HG03442 (cell line): Measurements from ENCODE around the gene ALKBH4.
"Not testable (repeated sequence)": the region's sequence is repeated elsewhere in the genome, so short reads cannot be mapped to it uniquely, and the experiment has no call there.

ENCODE experiments used
- ATAC-seq: cut with Tn5 transposase; IDR thresholded peaks from one replicate; pipeline ENCODE4 v1.9.1; 2021; ENCODE audit warnings: mild to moderate bottlenecking, moderate library complexity; ENCODE audit not compliant: unreplicated experiment

ALKBH4 gene, protein sequence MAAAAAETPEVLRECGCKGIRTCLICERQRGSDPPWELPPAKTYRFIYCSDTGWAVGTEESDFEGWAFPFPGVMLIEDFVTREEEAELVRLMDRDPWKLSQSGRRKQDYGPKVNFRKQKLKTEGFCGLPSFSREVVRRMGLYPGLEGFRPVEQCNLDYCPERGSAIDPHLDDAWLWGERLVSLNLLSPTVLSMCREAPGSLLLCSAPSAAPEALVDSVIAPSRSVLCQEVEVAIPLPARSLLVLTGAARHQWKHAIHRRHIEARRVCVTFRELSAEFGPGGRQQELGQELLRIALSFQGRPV

DNA sequence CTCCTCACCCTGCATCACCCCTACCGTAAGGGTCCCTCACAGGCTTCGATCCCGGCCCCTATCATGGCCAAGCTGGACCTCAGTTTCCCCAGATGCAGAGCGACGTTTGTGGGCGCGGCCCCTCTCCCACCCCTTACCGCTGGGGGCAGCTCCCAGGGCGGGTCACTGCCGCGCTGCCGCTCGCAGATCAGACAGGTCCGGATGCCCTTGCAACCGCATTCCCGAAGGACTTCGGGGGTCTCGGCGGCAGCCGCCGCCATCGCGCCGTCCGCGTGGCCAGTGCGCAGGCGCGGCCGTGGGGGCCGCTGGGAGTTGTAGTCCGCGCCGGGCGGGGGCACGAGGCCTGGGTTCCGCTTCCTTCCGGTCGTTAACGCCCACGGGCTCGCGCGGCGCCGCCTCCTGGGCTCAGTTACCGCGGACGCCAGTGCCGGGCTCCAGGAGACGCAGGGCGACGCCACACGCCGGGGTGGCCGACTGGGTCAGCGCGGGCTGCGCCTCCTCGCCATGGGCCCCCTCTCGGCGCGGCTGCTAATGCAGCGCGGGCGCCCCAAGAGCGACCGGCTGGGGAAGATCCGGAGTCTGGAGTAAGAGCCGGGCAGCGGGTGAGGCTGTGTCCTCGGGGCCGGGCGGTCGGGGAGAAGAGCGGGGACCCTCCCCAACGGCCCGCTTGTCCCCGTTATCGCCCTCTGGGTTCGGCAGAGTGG, at the start of gene ALKBH4, which contains the start of gene LRWD1:
Gene ALKBH4, minus strand, starts transcription at position 287 of the 704 bp plus-strand sequence. Its CDS starts 27 bp downstream, at position 260.
Gene LRWD1, plus strand, starts transcription at position 408 of the 704 bp plus-strand sequence. Its CDS starts 97 bp downstream, at position 505.
- ATAC-seq: peak; percentile 92

DNA sequence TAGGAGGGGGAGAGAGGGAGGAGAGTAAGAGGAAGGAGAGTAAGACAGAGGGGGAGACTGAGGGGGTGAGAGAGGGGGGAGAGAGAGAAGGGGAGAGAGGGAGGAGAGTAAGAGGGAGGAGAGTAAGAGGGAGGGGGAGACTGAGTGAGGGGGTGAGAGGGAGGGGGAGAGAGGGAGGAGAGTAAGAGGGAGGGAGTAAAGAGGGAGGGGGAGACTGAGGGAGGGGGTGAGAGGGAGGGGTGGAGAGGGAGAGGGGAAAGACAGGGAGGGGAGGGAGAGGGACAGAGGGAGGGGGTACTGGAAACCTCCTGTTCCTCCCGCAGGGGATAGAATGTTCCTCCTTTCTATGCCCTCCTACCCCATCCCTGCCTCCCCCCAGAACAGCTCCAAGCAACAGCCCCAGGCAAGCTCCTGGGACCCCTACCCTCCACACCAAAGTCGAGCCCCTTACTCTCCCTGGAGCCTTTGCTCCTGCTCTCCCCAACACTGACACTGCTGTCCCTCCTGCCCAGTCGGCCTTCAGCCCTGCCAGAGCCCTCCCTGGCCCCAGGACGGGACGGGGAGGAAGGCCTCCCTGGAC, 48.1 kb upstream of the ALKBH4 start:
- ATAC-seq: not testable (repeated sequence)

DNA sequence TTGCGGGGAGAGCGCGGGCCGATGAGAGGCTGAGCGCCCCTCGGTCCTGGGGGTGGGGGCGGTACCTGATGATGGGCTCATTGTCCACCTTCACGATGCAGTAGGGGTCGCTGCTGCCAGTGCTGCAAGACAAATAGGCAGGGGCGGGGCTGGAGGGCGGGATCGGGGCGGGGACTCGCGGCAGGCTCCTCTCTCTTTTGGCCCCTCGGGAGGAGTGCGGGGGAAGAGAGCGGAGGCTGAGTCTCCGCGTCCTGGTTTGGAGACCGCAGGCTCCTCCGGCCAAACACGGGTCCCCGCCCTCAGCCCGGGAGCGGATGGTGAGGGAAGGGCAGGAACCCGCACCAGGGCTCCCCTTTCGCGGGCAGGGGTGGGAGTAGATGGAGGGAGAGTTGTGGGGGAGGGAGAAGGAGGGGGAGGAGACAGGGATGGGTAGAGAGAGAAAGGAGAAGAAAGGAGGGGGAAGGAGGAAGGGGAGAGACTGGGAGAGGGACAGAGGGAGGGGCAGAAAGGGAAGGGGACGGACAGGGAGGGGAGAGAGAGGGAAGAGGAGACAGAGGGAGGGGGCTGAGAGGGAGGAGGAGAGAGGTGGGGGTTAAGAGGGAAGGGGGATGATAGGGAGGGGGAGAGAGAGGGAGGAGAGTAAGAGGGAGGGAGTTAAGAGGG, 47.3 kb upstream of the ALKBH4 start:
- peak; percentile 27 for ATAC-seq

DNA sequence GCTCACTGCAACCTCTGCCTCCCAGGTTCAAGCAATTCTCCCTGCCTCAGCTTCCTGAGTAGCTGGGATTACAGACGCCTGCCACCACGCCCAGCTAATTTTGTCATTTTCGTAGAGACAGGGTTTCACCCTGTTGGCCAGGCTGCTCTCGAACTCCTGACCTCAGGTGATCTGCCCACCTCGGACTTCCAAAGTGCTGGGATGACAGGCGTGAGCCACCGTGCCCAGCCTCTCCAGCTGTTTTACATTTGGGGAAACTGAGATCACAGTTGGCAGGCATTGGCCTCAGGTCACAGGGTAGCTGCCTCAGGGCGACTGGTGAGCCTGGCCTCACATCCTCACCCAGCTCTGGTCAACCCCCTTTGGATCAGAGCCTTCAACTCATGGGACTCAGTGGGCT, 45.9 kb upstream of the ALKBH4 start:
- ATAC-seq: not testable (repeated sequence)

DNA sequence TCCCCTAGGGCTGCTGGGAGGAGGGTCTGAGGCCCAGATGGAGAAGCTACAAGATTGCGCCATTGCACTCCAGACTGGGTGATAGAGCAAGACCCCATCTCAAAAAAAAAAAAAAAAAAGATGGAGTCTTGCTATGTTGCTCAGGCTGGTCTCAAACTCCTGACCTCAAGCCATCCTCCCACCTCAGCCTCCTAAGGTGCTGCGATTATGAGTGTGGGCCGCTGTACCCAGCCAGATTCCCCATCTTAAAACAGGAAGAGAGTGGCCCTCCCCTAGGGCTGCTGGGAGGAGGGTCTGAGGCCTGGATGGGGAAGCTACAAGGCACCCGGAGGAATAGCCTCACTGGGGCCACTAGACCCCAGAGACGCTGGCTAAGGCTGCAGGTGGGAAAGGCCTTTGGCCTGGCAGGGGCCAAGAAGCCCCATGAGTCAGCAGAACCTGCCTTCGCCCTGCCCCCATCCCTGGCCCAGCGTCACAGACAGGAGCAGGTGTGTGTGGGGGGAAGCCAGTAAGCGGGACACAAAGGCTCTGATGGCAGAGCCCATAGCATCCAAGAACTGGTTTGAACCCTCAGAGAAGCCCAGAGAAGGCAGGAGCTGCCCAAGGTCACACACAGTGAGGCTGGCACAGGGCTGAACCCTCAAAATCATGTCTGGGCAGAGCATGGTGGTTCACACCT, 42.9 kb upstream of the ALKBH4 start:
- ATAC-seq: not testable (repeated sequence)

DNA sequence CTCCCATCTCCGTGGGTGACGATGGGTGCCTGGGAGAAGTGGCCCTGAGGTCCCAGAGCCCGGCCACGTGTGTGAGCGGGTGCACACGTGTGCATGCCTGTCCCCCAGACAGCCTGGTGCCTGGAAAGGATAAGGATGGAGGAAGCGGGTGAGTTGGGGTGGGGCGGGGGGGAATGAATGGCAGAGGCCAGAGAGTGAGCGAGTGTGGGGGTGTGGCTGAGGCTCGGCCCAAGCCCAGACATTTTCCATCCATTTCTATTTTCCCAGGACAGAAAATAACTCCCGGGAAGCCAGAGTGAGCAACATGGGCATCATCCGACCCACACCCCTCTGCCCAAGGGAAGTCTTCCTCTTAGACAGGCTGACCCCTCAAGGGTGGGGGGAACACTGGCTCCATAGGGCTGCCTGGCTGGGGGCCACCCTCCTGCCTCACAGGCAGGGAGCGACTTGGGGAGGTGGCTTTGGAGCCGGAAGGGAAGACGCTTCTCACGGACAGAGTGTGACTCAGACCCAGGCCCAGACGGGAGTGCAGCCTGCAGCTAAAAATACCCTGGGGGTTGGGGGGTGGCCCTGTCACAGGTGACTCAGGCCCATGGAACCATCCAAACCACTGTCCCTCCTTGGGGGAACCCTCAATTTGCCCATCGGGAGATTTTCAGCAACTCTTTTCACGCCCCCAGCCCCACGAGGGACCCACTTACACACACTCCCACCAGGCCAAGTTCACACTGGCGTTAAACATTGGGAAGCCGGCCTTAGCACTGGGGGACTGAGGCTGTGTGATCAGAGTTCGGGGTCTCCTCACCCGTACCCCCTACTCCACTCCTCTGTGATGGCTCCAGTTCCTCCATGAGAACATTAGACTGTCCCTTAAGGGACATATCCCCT, 40.9 kb upstream of the ALKBH4 start:
- ATAC-seq: not testable (repeated sequence)

DNA sequence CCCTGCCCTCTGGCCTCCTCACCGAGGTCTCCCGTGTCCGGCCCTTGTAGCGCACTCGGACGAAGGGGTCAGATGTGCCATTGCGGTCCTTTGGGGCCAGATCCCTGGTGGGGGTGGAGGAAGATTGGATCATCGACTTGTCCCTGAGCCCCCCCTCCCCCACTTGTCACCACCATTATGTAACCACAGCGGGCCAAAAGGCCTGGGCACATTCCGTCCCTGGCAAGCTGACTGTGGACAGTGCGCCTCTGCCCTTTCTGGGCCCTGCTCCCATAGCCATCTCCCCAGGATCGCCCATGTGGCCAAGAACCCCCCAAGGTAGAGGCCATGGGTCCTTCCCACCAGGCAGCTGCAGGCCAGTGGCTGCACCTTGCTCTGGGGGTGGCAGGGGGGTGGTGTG, 38.5 kb upstream of the ALKBH4 start:
- ATAC-seq: not testable (repeated sequence)

DNA sequence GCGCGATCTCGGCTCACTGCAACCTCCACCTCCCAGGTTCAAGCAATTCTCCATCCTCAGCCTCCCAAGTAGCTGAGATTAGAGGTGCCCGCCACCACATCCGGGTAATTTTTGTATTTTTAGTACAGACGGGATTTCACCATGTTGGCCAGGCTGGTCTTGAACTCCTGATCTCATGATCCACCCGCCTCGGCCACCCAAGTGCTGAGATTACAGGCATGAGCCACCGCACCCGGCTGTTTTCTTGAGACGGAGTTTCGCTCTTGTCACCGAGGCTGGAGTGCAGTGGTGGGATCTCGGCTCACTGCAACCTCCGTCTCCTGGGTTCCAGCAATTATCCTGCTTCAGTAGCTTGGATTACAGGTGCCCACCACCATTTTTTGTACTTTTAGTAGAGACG, 33.7 kb upstream of the ALKBH4 start:
- ATAC-seq: not testable (repeated sequence)

DNA sequence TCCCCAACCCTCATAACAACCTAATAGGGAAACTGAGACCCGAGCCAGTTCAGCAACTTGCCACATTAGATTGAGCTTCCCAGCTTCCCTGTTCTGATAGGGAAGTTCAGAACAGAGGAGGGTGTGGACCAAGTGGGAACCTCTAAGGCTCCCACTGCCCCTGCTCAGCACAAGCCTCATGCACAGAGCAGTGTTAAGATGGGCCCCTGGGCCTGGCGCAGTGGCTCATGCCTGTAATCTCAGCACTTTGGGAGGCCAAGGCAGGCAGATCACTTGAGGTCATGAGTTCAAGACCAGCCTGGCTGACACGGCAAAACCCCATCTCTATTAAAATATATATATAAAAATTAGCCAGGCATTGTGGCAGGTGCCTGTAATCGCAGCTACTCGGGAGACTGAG, 32.6 kb upstream of the ALKBH4 start:
- not testable (repeated sequence) for ATAC-seq

DNA sequence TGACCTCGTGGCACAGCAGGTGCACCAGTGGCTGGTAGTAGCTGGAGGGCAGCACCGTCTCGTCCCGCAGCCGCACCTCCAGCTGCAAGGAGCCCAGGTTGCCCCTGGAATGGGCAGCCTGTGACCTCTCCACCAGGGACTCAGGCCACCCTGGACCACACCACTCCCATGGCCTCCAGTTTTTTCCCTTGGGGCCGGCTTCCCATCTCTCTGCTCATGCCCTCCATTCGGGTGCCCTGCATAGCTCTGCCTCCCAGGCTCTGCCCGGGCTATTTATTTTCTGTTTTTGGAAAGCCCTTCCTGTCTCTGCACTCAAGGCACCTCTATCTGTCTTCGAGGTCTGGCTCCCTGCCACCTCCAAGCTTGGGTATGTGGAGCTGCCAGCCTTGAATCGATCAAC, 32.2 kb upstream of the ALKBH4 start:
- not testable (repeated sequence) for ATAC-seq

DNA sequence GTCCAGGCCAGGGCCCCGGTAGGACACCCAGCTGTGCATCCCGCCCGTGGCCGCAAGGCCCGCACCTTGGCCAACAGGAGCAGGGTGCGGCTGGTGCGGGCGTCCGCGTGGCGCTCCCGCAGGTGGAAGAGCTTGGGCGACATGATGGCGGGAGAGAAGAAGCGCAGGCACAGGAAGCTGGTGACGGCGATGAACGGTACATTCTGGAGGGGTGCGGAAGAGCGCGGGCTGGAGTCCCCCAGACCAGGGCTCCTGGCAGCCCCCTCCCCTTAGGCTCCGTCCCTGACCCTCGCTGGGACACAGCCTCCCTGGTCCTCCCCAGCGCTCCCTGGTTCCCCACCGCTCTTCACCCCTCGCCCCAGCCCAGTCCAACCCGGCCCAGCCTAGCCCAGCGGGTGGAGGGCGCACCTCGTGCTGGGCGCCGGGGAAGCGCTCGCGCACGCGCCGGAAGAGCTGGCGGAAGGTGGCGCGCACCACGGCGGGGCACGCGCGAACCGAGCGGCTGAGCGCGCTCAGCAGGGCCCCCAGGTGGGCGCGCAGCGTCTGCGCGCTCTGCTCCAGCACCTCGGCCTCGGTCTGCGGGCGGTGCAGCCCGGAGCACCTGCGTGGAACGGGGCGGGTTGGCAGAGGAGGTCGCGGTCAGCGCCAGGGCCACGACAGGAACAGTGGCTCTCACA, 29.9 kb upstream of the ALKBH4 start:
- ATAC-seq: peak; percentile 65

DNA sequence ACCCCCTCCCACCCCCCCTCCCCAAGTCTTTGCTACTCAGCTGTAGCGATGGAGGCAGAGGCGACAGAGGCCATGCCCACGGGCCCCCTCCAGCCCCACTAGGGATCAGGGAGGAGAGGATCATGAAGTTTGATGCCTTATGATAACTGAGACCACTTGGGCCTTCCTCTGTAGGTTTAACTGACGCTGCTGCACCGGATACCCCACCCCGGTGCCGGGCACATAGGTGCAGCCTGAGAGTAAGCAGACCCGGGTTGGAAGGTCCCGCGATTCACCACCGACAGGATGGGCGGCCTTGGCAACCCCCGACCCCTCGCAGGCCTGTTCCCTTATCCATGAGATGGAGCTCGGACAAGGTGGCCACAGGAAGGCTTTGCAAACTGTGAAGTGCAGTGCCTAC, 29.4 kb upstream of the ALKBH4 start:
- ATAC-seq: not testable (repeated sequence)

DNA sequence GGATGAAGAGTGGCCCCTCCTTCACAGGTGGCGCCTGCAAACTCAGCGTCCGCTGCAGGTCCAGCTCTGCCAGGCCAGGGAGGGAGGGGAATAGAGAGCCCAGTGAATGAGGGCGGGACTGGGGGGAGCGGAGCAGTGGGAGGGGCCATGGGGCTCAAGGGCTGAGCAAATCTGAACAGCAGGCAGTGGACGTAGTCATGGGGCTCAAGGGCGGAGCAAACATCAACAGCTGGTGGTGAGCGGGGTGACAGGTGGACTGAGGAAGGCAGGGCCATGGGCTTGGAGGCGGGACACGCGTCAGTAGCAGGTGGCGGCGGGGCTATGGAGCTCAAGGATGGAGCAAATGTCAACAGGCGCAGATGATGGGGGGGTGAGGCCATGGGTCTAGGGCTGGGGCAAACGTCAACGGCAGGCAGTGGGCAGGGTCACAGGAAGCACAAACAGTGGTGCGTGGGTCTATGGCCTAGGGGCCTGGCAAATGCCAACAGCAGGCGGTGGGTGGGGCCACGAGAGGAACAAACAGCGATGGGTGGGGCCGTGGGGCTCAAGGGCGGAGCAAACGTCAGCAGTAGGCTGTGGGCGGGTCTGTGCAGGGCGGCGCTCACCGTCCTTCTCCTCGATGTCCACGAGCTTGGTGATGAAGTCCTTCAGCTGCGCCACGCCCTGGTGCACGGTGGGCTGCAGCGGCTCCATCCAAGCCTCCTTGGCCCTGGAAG, 28.7 kb upstream of the ALKBH4 start:
- ATAC-seq: peak; percentile 28

DNA sequence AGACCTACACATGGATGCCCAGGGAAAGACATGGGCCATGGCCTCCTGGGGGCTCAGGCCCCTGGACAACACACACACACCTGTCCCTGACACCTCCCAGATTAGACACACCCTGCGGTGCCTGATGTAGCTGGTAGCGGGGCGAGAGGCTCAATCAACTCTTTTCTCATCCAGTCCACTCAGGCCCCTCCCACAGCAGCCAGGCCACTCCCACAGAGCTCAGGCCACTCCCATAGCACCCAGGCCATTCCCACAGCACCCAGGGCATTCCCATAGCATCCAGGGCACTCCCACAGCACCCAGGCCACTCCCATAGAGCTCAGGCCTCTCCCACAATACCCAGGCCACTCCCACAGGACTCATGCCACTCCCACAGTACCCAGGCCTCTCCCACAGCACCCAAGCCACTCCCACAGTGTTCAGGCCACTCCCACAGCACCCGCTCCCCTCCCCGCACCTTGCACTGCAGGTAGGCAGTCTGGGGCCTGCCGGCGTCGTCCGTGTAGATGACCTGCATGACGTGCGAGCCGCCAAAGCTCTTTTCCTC, 25.9 kb upstream of the ALKBH4 start:
- ATAC-seq: peak; percentile 41

DNA sequence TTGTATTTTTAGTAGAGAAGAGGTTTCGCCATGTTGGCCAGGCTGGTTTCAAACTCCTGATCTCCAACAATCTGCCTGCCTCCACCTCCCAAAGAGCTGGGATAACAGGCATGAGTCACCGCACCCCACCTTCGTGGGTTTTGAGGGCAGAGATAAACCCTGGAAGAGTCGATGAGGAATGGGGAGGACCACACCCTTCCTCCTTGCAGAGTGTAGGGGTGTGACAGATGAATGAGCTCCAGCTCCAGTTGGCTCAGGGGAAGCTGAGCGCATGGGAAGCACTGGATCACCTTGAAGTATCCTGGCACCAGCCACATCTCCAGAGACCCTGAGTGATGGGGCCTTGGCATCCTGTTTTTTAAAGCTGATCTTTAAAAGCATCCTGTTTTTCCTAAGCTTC, 19.7 kb upstream of the ALKBH4 start:
- ATAC-seq: not testable (repeated sequence)

DNA sequence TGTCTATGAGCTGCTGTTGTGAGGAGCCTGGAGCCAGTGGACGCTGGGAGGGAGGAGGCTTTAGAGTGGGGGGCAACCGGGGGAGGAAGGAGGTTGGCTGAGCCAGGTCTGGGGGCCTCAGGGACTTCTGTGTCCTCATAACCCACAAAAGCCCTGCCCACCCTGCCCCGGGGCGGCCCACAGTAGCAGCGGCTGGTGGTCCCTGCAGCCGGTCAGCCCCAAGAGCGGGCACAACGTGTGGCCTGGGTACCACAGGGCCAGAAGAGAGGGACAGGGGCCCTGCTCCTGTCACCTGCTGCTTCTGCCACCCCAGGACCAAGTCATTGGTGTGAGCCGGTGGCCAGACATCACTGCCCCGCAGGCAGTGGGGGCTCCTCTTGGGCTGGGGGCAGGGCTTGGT, 17.3 kb upstream of the ALKBH4 start:
- not testable (repeated sequence) for ATAC-seq

DNA sequence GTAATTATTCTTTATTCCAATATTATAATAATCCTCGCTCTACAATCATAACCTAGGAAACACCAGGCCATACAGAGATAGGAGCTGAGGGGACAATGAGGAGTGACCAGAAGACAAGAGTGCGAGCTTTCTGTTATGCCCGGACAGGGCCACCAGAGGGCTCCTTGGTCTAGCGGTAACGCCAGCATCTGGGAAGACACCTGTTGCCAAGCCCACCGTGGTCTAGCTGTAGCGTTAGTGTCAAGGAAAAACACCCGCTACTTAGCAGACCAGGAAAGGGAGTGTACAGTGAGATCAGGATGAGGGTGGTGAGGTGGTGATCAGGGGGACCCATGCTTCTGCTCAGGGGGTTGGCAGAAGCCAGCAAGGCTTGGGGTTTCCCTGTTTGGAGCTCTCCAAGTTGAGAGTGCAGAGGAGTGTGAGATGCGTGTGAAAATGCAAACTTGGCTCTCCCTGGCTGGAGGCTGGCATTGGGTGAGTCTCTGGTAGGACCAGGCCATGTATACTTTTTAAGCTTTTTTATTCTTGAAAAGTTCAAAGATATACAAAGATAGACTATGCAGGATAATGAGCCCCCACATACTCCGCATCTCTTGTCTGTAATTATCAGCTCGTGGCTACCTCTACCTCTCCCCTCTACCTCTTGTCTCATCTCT, 15.4 kb upstream of the ALKBH4 start:
- not testable (repeated sequence) for ATAC-seq

DNA sequence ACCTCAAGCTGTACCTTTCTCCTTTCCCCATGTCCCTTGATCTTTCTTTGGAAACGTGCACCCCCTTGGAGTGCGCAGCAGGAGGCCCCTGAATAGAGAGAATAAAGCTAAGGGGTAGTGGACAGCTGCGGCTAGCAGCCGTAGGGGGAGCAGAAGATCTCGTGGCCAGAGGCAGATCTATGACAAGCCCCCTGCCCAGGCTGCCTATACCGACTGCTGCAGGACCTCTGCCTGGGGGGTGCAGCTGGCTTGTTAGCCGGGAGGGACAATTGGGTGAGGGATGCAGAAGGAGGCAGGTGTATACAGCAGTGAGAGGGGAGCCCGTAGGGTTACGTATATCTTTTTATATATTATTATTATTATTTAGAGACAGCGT, 14.5 kb upstream of the ALKBH4 start:
- ATAC-seq: peak; percentile 24
